Skeletal muscle cell (primary cell): ENCODE results near the gene GDPD2.
A peak's percentile ranks its signal among the peaks of the same experiment; 100 is the strongest.

Experiments
- DNase-seq: peaks from one replicate; pipeline ENCODE4 v3.0.0-alpha.2; 2010; ENCODE audit warnings: low read depth
- H3K4me3 ChIP-seq: 2 replicates; pipeline ENCODE4 v1.5.1; 2011; ENCODE audit warnings: low read depth, mild to moderate bottlenecking, control low read depth, low read length, moderate library complexity

GDPD2 gene

DNA sequence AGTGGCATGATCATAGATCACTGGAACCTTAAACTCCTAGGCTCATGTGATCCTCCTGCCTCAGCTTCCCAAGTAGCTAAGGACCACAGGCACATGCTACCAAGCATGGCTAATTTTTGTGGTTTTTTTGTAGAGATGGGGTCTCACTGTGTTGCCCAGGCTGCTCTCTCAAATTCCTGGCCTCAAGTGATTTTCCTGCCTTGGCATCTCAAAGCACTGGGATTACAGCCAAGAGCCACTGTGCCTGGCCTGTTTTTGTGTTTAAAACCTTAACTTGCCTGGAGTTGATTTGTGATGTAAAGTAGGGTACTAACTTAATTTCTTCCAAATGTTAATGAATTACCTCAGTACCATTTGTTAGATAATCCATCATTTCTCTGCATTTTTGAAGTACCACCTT lies 43.9 kb downstream of the GDPD2 start:
- H3K4me3 ChIP-seq: no peak overlapping the region
- DNase-seq: no peak

DNA sequence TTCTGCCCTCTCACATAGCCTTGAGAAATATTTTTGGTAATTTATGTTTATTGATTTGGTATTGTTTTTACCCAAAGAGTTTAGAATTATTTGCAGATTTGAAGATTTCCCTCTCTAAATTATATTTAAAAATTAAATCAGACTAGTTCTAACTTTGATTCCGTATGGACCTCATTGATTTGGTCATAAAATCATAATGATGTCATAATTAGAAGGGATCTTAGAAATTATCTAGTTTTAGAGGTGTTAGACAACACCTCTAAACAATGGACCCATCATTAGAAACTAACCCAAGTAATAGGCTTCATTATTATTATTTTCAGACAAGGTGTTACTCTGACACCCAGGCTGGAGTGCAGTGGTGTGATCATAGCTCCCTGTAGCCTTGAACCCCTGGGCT lies 45.6 kb downstream of the GDPD2 start:
- H3K4me3 ChIP-seq: no peak overlapping the region
- DNase-seq: no peak

DNA sequence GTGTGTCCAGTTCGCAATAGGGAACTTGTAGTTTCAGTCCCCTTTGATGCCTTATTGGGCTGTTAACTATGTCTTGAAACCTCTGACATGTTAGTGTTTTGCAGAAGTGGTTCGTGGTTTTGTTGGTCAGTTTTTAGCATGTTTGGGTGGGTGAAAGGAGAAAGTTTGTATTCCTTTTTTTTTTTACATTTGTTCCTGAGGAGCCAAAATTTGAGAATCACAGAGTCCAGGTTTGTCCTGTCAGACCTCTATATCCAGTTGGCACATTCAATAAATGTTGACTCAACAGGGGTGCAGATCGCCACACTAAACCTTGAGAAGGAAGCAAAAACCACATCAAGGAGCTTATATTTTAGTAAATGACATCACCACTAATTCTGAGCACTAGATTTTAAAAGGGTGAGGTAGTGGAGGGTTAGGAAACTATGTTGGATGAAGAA lies 47.8 kb downstream of the GDPD2 start:
- no peak for DNase-seq
- no peak overlapping the region for H3K4me3 ChIP-seq

GRCh38 chrX:70476166-70476933 lies 53.2 kb downstream of the GDPD2 start:
- no peak overlapping the region for H3K4me3 ChIP-seq
- DNase-seq: no peak

DNA sequence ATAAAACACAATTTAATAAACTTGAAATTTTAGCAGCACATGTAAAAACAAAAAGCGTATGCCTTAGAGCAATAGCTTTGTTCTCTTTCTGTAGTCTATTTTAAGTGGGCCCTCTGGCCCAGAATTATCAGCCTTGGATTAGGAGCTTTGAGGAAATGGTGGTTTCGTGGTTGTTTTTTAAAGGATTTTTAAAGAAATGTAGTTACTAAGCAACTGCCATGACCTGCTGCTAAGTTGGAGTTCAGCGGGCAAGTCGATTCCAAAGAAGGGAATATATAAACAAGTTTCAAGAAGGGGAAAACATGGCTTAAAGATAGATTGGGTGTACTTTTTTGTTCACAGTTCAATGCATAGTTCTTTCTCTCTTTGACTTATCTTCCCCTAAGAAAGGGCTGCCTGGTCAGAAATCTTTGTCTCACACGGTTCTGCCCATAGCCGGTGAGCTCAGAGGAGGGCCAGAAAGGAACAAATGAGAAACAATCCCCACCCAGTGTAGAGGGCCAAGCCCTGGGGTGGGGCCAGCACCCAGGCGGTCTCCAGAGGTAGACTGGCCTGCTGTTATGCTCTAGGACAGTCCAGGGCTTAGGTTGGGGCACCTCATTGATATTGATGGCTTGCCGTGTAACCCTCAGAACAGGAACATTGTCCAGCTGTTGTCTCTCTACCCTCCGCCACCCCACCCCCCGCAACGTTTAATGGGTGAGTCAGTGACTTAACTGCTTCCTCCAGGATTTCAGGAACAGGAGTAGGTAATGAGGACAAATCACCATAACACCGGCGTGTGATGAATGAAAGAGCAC lies 54.0 kb downstream of the GDPD2 start:
- no peak for DNase-seq
- H3K4me3 ChIP-seq: no peak overlapping the region

GRCh38 chrX:70477734-70478075 lies 54.6 kb downstream of the GDPD2 start:
- H3K4me3 ChIP-seq: no peak overlapping the region
- DNase-seq: no peak

GRCh38 chrX:70478526-70479245 lies 55.6 kb downstream of the GDPD2 start:
- no peak overlapping the region for H3K4me3 ChIP-seq
- no peak for DNase-seq

- H3K4me3 ChIP-seq: no peak overlapping the region
- peak; percentile 33 for DNase-seq
Observed at GRCh38 chrX:70479247-70479921, 56.3 kb downstream of the GDPD2 start.

DNA sequence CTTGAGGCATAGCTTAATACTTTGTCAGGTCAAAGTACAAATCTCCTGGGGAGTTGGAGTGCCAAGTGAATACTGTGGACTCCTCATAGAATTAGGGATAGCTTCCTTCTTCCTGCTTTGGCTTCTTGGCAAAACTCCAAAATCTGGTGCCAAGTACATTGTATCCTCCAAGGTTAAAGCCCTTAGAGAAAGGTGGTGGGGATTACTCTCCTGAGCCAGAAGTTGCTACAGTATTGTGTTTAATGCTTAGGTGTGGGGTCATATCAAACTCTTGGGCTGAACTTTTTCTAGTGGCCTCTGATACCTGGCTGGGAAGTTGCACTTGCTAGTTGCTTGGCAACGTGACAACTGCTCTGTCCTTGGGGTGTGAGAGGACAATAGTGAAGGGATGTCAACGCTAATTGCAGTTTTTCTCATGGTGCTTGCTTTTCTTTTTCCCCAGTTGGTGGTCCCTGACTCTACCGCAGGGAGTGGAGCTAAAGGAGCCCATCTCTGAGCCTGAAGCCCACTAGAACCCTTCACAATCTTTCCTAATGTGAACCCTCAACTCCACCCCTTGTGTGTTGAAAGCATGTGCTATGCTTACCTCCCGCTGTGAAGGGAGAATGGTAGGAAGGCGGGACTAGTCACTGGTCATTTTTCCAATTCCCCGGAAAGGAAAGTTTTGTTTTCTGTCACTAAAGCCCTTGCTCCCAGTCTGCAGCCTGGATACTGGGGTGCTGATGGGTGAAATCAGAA lies 57.0 kb downstream of the GDPD2 start:
- no peak overlapping the region for H3K4me3 ChIP-seq
- no peak for DNase-seq

GRCh38 chrX:70480660-70481018 lies 57.5 kb downstream of the GDPD2 start:
- no peak for DNase-seq
- no peak overlapping the region for H3K4me3 ChIP-seq

GRCh38 chrX:70481471-70482270 lies 58.6 kb downstream of the GDPD2 start:
- no peak overlapping the region for H3K4me3 ChIP-seq
- no peak for DNase-seq

DNA sequence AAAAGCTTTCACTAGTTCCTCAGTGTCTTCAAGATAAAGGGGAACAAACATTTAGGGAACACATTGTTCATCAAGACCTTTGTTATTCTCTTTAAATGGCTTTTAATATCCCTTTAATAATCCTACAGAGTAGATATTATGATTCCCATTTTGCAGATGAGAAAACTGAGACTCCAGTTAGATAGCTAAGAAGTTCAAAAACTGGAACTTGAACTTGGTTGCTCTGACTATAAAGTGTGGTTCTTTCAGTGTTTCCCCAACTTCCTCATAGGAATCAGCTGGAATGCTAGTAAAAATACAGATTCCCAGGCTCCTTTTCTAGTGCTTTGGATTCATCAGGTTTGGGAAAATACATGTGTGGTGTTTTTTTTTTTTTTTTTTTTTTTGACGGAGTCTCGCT lies 59.2 kb downstream of the GDPD2 start:
- DNase-seq: no peak
- no peak overlapping the region for H3K4me3 ChIP-seq
